Measurements from ENCODE around the gene ABCC12. TPM values are rescaled to one million over a fixed set of nuclear protein-coding genes. Genes with fewer than 3 reads are reported as not detected.
"Not testable (repeated sequence)": the region's sequence is repeated elsewhere in the genome, so short reads cannot be mapped to it uniquely, and the experiment has no call there.

The ABCC12 gene
- total and polyA plus RNA-seq, 4 donors, result not detected

GRCh38 chr16:48182979-48183537, 27.3 kb upstream of the ABCC12 start:
- H3K9me3 ChIP-seq (ENCODE audit: control insufficient read depth in 4 of 4, insufficient read depth in 3 of 4, low read length in 3 of 4), result peaks cover 0 to 3% (median 0%) of the 10 kb centered on the region in 4 donors
- no peak for TF ChIP-seq CTCF (IDR thresholded peaks at IDR 0.05; ENCODE audit: control extremely low read depth, extremely low read depth)
- no peak for DNase-seq
- H3K4me3 ChIP-seq, result no peak overlapping the region
- H3K27ac ChIP-seq (ENCODE audit: low read depth in 1 of 2, low read length in 1 of 2), result no peak overlapping the region
- H3K4me1 ChIP-seq (ENCODE audit: control insufficient read depth in 5 of 5, insufficient read depth in 5 of 5, low read length in 5 of 5), result no peaks in the 10 kb centered on the region
- H3K36me3 ChIP-seq (ENCODE audit: control insufficient read depth in 4 of 4, insufficient read depth in 4 of 4, low read length in 4 of 4), result no peaks in the 10 kb centered on the region
- 90 to 91% methylated on average over 8 of the region's 8 CpGs for WGBS, 2 donors
- ATAC-seq (ENCODE audit: insufficient read depth, low FRiP score), result no peak
- no peak overlapping the region for H3K9ac ChIP-seq (ENCODE audit: insufficient read depth in 1 of 2, low read length in 2 of 2)
- H3K27me3 ChIP-seq (ENCODE audit: control insufficient read depth in 3 of 3, insufficient read depth in 3 of 3, low read length in 2 of 3), result peaks cover 0 to 2% (median 0%) of the 10 kb centered on the region in 3 donors

GRCh38 chr16:48181746-48182520, 26.1 kb upstream of the ABCC12 start:
- H3K27ac ChIP-seq (ENCODE audit: low read depth in 1 of 2, low read length in 1 of 2); H3K4me3 ChIP-seq; H3K27me3 ChIP-seq (ENCODE audit: control insufficient read depth in 3 of 3, insufficient read depth in 3 of 3, low read length in 2 of 3); H3K9me3 ChIP-seq (ENCODE audit: control insufficient read depth in 4 of 4, insufficient read depth in 3 of 4, low read length in 3 of 4); H3K9ac ChIP-seq (ENCODE audit: insufficient read depth in 1 of 2, low read length in 2 of 2); H3K4me1 ChIP-seq (ENCODE audit: control insufficient read depth in 5 of 5, insufficient read depth in 5 of 5, low read length in 5 of 5); DNase-seq; H3K36me3 ChIP-seq (ENCODE audit: control insufficient read depth in 4 of 4, insufficient read depth in 4 of 4, low read length in 4 of 4); ATAC-seq (ENCODE audit: insufficient read depth, low FRiP score): not testable (repeated sequence)
- WGBS, 2 donors, result 81 to 82% methylated on average over 14 of the region's 14 CpGs

- DNase-seq (no peak), ATAC-seq (ENCODE audit: insufficient read depth, low FRiP score) (no peak)
- H3K9ac ChIP-seq (ENCODE audit: insufficient read depth in 1 of 2, low read length in 2 of 2), result no peak overlapping the region
- H3K27ac ChIP-seq (ENCODE audit: low read depth in 1 of 2, low read length in 1 of 2), result no peak overlapping the region
- TF ChIP-seq CTCF (IDR thresholded peaks at IDR 0.05; ENCODE audit: control extremely low read depth, extremely low read depth), result no peak
- no peak overlapping the region for H3K4me3 ChIP-seq
- WGBS, 2 donors, result 84 to 88% methylated on average over 9 of the region's 9 CpGs
- peaks cover 0 to 3% (median 0%) of the 10 kb centered on the region in 4 donors for H3K9me3 ChIP-seq (ENCODE audit: control insufficient read depth in 4 of 4, insufficient read depth in 3 of 4, low read length in 3 of 4)
- peaks cover 0 to 2% (median 0%) of the 10 kb centered on the region in 3 donors for H3K27me3 ChIP-seq (ENCODE audit: control insufficient read depth in 3 of 3, insufficient read depth in 3 of 3, low read length in 2 of 3)
- no peaks in the 10 kb centered on the region for H3K4me1 ChIP-seq (ENCODE audit: control insufficient read depth in 5 of 5, insufficient read depth in 5 of 5, low read length in 5 of 5)
- H3K36me3 ChIP-seq (ENCODE audit: control insufficient read depth in 4 of 4, insufficient read depth in 4 of 4, low read length in 4 of 4), result no peaks in the 10 kb centered on the region
These were observed 25.2 kb upstream of the ABCC12 start for GRCh38 chr16:48180868-48181480.

All from lung (tissue), 12 donors.